ENCODE results near the gene MACF1.

The MACF1 gene

DNA sequence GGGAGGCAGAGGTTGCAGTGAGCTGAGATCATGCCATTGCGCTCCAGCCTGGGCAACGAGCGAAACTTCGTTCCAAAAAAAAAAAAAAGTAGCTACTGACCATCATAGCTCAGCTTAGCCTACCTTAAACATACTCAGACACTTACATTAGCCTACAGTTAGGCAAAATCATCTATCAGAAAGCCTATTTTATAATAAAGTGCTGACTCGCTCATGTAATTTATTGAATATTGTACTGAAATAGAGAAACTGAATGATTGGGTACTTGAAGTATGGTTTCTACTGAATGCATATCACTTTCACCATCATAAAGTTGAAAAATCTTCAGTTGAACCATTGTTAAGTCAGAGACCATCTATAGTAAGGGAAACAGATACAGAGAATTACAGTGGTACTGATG is 193.0 kb downstream of the MACF1 start:
- no peak for DNase-seq

DNA sequence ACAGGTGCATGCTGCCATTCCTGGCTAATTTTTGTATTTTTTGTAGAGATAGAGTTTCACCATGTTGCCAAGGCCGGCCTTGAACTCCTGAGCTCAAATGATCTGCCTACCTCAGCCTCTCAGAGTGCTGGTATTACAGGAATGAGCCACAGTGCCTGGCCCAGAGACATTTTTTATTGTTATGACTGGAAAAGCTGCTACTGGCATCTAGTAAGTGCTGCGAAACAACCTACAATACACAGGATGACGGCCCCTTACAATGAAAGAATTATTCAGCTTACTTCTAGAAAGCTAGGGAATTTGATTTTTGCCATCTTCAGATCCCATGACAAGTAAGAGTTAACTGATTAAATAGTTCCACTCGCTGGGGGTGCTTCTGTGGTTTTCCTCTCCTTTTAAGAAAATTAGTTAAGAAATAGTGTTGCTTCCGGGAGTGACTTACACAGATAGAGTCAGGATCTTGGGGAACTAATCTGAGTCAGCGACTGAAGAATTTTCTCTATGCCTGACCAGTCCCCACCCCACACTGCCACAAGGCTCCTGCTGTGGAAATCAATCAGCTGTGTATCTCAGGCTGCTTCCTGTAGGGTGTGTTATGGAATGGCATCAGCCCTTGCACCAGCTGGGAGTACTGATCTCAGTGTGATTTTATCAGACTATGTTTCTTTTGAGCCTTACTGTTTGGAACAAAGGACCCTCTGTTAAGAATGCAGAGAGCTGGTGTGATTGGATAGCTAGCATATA is 194.0 kb downstream of the MACF1 start:
- no peak for DNase-seq

DNA sequence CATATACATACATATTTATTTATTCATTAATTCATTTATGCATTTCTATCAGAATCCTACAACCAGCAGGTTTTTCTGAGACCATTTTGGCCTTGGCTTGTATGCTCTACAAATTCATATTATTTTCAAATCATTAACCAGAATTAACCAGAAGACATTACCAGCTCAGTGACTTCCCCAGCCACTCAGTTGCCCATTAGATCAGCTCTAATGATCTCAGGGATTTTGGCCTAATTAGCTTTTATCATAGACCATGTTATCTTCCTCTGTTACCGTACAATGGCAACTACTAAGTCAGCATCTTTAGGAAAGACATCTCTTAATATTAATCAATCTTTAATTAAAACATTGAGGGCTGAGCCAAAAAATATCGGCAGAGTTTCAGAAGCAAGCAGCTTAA is 196.6 kb downstream of the MACF1 start:
- DNase-seq = no peak

DNA sequence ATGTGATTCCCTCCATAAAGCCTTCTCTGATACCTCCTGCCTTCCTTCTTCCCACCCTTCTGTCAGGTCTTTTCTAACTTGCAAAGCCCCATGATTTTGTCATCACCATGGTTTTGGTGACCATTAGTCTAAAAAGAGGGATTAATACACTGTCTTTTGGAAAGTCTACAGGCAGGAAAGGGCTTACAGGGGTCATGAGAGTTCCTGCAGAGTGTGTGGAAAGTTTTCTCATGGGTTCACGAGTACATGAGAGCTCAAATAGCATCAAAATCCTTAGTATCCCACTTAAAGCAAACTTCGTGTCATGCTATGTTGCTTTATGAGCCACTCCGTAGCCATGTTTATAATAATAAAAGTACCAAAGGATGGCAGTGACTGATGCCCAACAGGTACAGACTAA is 200.4 kb downstream of the MACF1 start:
- DNase-seq = no peak

DNA sequence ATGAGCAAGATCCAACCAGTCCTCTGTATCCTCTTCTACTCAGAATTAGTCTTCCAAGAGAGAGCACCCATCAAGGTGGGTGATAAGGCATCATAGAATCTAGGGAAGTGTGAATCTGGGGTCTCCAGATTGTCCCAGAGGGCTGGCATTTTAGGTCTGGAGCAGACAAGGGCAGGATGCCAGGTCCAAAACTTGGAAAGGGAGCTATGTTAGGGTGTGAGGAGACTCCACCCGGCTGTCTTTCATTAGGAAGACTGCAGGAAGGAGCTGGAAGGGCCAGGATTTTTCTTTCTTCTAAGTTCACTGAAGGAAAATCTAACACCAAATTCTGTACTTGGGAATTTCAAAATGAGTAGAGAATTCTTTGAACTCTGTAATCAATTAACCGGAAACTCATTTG is 200.9 kb downstream of the MACF1 start:
- DNase-seq = no peak

DNA sequence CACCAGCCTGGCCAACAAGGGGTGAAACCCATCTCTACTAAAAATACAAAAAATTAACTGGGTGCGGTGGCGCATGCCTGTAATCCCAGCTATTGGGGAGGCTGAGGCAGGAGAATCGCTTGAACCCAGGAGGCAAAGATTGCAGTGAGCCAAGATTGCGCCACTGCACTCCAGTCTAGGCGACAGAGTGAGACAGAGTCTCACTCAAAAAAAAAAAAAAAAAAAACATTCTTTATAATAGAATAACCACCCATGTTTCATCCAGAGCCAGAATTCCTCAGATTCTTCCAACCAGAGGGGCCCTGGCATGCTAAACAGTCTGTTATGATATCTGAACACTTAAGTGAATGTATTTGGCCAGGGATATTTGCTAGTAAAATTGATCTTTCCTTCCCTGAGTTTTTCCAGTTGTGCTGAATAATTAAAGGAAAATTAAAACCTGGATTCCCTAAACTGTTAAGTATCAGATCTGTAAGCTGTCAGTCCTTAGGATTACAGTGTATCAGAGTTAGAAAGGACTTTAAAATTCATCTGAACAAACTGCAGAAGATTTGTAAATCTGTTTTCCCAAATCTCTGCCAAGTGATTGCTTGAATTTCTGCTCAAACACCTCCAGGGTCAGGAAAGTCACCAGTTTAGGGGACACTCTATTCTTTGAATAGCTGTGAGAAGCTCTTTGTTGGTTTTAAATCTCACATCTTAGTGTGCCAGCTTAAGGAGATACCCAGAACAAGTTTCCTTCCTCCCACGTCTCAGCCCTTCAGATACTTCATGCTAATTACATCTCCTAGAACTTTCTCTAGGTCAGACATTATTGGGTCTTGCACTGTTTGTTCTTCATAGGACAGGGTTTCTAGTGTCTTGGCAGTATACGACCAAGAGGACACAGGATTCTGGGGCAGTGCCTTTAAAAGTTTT is 202.3 kb downstream of the MACF1 start:
- no peak for DNase-seq

DNA sequence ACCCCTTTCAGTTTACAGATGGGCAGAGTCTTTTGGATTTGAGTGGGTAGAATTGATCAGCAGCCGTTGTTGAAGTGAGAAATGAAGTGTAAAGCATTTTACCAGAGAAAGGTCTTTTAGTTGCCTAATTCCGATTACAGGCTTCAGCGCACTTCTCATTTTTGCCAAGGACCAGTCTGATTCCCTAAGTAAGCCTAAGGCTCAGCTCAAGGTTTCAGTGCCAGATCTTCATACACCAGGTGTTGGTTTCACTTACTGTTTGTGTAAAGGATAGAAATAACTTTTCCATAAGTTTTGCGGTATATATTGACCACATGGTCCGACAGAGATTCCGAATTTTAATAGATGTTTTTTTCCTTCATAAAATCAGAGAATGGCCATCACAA is 203.0 kb downstream of the MACF1 start:
- no peak for DNase-seq

DNA sequence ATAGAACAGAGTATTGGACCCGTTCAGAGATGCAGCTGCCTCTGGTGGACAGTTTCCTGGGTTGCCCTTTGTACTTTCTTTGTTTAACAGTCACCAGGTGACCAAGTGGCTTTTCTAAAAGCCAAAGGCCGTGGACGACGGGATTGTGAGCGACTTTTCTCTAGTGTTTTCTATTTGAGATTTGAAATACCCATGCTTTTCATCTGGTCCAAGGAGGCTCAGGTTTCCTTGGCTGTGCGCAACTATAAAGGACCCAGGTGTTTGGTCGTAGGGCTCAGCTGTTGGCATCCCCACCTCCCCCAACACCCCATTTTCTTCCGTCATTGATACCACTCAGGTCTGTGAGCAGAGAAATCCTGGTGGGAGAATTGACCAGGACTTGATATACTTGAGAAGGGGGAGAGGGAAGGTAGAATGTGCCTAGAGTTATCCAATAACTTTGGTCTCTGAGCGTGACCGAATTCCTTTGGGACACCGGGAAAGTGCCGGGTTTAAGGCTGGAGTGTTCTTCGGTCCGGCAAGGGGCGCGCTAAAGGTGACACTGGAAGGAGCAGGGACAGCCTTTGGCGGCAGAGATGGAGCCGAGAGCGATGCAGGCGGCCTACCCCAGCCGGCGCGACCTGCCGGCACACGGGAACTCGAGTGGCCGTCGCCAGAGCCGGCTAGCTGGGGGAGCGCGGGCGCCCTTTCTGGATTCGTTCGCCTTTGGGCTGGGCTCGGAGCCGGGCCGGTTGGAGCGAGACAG is 203.6 kb downstream of the MACF1 start:
- DNase-seq = peak; percentile 75

DNA sequence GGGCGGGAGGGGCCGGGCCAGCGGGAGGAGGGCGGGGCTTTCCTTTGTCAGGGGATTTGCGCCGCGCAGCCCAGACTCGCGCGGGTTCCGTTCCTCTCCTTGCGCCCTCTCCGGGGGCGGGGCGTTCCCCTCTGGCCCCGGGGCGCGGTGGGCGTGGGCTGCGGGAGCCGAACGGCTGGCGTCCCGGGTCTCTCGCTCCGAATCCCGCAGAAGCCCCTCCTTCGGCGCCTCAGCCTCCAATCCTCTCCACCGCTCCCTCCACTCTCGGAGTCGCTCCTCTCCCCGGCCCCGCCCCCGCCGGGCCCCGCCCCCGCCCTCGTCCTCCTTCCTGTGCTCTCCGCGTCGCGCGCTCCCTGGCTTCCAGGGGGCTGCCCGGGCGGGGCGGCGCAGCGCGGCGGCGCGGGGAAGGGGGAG is 204.2 kb downstream of the MACF1 start:
- DNase-seq = peak; percentile 98

DNA sequence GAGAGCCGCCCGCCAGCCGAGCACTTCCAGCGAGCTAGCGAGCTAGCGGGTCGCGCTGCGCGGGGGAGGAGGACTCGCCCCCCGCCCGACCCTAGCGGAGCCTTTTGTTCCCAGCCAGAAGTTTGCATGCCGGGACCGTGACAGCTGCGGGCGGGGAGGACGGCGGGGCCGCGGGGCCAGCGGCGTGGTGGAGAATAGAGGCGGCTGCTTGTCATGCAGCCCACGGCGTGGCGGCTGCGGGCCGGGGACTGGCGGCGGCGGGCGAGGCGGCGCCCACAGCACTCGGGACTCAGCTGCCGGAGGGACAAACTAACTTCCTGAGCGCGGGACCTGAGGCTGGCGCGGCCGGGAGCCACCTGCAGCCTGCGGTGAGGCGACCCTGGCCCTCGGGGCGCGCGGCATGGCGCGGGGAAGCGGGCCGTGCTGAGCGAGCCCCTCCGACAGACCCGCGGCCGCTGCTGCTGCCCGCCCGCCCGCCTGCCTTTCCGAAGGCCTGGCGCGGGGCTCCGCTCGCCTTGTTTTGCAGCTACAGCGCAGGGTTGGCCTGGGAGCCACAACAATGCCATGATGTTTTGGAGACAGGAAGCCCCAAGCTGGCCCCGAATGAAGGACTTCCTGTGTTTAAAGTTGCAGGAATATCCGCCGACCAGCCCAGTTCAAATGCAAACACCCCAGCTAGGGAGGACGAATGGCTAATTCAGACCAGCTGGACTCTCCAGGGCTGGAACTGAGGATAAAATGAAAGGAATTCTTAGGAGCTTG is 204.7 kb downstream of the MACF1 start:
- DNase-seq = peak; percentile 34

DNA sequence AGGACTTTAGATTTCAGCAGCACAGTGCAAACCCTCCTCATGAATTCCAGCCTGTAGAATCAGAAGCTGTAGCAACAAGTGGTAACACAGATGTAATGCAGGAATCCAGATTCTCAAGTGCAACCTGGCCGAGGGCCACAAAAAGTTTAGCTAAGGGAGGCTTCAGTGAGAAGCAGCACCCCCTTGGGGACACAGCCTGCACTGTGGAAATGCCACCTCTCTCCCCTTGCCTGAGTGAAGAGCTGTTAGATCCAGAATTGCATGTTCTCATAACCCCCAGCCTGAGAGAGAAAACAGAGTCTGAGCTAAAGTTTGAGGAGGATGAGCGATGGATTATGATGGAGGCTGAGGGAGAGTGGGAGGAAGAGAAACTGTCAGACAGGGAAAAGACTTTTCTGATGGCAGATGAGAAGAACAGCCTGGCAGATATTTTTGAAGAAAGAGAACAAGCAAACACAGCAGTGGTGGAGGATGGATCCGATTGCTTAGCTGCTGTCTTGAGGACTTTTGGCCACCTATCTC is 206.5 kb downstream of the MACF1 start:
- no peak for DNase-seq

DNA sequence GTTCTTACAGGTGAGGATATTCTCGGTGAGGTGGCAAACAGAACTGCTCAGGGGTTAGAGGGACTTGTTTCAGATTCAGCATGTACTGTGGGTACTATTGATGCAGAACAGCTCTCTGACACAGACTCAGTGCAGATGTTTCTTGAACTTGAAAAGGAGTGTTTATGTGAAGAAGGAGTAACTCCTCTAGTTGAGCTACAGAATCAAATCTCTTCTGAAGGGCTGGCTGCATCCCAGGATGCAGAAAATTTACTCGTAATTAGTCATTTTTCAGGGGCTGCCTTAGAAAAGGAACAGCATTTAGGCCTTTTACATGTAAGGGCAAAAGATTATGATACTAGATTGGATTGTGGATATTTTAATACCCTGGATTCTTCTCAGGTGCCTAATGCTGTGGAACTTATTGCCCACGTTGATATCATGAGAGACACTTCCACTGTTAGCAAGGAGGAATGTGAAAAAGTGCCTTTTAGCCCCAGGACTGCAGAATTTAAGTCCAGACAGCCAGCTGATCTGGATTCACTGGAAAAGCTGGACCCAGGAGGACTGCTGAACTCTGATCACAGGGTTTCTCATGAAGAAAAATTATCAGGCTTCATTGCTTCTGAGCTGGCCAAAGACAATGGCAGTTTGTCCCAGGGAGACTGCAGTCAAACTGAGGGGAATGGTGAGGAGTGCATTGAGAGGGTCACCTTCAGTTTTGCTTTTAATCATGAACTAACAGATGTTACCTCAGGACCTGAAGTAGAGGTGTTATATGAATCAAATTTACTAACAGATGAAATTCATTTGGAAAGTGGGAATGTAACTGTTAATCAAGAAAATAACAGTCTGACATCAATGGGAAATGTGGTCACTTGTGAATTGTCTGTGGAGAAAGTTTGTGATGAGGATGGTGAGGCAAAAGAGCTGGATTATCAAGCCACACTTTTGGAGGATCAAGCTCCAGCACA is 207.3 kb downstream of the MACF1 start:
- no peak for DNase-seq

DNA sequence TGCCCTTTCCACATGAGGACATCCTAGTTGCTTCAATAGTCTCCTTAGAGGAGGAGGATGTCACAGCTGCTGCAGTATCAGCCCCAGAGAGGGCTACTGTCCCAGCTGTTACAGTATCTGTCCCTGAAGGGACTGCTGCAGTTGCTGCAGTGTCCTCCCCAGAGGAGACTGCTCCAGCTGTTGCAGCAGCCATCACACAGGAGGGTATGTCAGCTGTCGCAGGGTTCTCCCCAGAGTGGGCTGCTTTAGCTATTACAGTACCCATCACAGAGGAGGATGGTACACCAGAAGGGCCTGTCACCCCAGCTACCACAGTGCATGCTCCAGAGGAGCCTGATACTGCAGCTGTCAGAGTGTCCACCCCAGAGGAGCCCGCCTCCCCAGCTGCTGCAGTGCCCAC is 208.4 kb downstream of the MACF1 start:
- no peak for DNase-seq

DNA sequence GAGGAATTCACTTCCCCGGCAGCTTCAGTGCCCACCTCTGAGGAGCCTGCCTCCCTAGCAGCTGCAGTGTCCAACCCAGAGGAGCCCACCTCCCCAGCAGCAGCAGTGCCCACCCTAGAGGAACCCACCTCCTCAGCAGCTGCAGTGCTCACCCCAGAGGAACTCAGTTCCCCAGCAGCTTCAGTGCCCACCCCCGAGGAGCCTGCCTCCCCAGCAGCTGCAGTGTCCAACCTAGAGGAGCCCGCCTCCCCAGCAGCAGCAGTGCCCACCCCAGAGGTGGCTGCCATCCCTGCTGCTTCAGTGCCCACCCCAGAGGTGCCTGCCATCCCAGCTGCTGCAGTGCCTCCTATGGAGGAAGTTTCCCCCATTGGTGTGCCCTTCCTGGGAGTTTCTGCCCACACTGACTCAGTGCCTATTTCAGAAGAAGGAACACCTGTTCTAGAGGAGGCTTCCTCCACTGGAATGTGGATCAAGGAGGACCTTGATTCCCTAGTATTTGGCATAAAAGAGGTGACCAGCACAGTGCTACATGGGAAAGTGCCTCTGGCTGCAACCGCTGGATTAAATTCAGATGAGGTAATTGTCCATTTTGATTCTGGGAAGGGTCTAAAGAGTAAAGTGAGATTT is 209.5 kb downstream of the MACF1 start:
- DNase-seq = no peak

DNA sequence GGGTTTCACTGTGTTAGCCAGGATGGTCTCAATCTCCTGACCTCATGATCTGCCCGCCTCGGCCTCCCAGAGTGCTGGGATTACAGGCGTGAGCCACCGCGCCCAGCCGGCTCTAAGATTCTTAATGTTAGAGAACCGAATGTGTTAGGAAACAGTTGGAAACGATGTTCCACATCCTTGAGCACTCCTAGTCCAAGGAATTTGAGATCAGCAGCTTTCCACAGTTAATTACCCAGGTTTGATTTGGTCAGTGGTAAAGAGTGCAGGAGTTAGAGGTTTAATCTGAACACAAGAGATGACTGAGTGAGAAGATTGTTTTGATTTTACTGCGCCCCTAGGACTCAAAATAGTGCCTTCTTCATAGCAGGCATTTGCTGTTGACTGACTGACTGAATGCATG is 211.1 kb downstream of the MACF1 start:
- no peak for DNase-seq

DNA sequence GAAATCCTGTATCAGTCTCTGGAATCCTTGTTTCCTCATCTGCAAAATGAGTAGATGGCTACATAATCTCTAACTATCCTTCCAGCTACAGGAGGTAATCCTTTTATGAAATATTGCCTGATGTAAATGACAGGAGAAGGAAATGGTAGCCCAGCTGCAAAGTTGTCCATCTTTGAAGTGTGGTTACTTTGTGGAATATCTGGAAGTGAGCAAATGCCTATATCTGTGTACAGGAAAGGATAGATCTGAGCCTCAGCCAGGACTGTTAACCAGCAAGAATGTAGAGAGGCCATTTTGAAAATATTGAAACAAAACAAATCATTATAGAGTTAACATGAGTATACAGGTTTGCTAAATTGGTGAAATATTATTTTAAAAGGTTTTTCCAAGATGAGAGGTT is 212.1 kb downstream of the MACF1 start:
- DNase-seq = no peak

DNA sequence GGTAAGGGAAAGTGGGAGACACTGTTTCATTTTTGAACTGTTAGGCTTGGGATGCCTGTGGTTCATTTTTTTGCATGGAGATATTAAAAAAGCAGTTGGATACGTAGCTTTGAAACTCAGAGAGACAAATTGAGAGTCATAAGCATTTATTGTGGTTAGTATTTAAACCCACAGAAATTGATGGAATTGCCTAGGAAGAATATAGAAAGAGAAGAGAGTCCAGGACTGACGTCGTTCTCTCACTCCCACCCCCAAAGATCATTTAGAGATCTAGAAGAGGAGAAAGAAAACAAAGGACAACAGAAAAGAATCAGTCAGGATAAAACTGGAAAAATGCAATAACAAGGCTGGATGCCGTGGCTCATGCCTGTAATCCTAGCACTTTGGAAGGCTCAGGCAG is 213.7 kb downstream of the MACF1 start:
- no peak for DNase-seq

DNA sequence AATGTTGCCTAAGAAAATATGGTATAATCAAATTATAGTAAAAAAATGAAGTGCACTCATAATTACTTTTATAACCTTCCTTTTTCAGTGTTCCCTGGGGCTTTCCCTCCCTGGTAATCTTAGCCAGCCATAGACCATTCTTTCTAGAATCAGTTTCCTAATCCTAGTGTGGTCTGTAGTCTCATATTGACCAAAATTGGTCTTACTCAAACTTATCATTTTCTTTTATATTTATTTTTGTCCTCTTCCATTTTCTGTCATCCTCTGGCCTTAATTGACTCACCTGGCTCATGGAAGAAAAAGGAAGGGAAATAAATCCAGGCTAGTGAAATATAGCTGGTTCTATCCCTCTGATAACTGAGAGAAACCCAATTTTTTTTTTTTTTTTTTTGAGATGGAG is 216.0 kb downstream of the MACF1 start:
- no peak for DNase-seq

DNA sequence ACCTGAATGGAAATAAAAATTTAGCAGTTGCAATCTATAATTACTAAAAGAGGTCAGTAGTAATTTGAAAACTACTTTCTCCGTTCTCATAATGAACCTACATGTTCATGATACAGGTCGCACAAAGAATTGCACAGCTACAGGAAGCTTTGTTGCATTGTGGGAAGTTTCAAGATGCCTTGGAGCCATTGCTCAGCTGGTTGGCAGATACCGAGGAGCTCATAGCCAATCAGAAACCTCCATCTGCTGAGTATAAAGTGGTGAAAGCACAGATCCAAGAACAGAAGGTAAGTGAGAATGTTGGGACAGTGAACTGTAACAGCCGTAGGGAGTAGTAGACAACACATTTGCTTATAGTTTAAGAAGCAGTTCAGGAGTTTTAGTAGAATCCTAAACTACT is 218.1 kb downstream of the MACF1 start:
- DNase-seq = no peak

DNA sequence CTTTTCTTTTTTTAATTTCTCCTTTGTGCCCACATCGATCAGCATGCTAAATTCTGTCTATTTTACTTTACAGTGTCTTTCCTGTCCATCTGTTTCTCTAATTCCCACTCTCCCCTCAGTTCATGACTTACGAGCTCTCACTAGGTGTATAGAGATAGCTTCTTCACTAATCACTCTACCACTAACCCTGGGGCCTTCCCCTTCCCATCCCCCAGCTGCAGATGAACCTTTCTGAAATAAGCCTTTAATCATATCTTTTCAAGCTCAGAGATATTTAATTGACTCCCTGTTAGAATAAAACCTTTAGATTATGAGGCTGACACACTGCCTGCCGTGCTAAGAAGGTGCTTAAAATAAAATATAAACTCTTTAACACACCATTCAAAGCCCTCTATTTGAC is 220.7 kb downstream of the MACF1 start:
- no peak for DNase-seq

DNA sequence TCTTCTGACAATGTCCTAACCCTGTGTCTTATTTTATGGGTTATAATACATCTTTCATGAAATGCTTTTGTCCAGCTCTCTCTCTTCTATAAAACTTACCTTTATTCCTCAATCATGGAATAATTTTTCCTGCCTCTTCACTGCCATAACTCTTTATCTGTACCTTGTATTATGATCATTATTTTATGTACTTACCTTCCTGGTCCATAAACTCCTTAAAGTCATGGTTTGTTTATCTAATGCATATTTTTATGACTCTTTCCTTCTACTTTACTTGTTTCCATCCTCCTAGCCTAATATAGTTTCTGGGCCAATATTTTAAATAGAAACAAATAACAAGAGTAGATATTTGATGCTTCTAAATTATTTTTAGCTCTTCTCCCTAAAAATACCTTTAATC is 221.1 kb downstream of the MACF1 start:
- no peak for DNase-seq
